Activated CD8-positive, alpha-beta T cell treated with anti-CD3 and anti-CD28 coated beads, Interleukin-2, amount 10 ng/mL, durations not matched to agents 7 days and 5 days (primary cell): ENCODE results near the gene DDX20. TPM values are rescaled to one million over a fixed set of nuclear protein-coding genes. Genes with fewer than 3 reads are reported as not detected.
"Not testable (repeated sequence)": the region's sequence is repeated elsewhere in the genome, so short reads cannot be mapped to it uniquely, and the experiment has no call there.

Experiments
- ATAC-seq: fragments of 150-1000 bp; cut with Tn5 transposase; one replicate; pipeline ENCODE4 v1.10.0; 2021; ENCODE audit warnings: moderate library complexity
- CTCF ChIA-PET: fragments of 350-600 bp; sonication (Branson Sonifier 250); formaldehyde crosslinking; loops from one replicate; lab custom pipeline; 2021; ENCODE audit warnings: antibody characterized with exemption; lab: Charles Lee
- POLR2A ChIA-PET: fragments of 350-600 bp; sonication (Branson Sonifier 250); formaldehyde crosslinking; loops from one replicate; lab custom pipeline; 2021; ENCODE audit warnings: antibody characterized with exemption; lab: Charles Lee
- DNase-seq: peaks from one replicate; pipeline ENCODE4 v3.0.0-alpha.2; 2020
- H3K27ac Mint-ChIP-seq: one replicate; pipeline ENCODE4 v1.8.0; 2021; ENCODE audit warnings: mild to moderate bottlenecking, mixed read lengths
- H3K27me3 Mint-ChIP-seq: one replicate; pipeline ENCODE4 v1.8.0; 2021; ENCODE audit warnings: low read depth, mixed read lengths
- H3K36me3 Mint-ChIP-seq: one replicate; pipeline ENCODE4 v1.8.0; 2021; ENCODE audit warnings: low read depth, mixed read lengths
- H3K4me1 Mint-ChIP-seq: one replicate; pipeline ENCODE4 v1.8.0; 2021; ENCODE audit warnings: low read depth, mixed read lengths
- H3K4me3 Mint-ChIP-seq: one replicate; pipeline ENCODE4 v1.8.0; 2021; ENCODE audit warnings: mild to moderate bottlenecking, mixed read lengths
- H3K9me3 Mint-ChIP-seq: one replicate; pipeline ENCODE4 v1.8.0; 2022; ENCODE audit warnings: mixed read lengths; ENCODE audit not compliant: insufficient read depth
- total RNA-seq, 2 experiments: library from RNA; stranded (reverse); gene quantifications; one replicate each; pipeline ENCODE4 v1.2.3, GENCODE V29; 2021

Gene DDX20
- total RNA-seq, 2 experiments from 2014 or later, result 18.1 to 18.9 TPM

DNA sequence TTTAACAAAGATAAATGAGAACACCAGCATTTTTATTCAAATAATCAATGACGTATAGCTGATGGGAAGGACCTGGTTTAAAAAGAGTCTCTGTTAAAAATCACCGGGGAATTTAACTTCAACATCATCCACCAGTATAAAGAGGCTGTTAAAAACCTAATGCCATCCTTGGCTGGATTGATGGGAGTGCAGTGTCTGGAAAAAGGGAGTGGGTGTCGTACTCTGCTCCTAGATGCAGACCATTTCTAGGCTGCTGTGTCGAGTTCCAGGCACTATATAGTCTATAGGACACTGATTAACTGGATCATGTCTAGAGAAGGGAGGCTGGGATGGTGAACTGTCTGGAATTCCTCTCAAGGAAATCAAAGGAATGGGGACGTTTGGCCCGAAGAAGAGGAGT is 36.1 kb downstream of the DDX20 start:
- CTCF ChIA-PET, result no interaction called here

DNA sequence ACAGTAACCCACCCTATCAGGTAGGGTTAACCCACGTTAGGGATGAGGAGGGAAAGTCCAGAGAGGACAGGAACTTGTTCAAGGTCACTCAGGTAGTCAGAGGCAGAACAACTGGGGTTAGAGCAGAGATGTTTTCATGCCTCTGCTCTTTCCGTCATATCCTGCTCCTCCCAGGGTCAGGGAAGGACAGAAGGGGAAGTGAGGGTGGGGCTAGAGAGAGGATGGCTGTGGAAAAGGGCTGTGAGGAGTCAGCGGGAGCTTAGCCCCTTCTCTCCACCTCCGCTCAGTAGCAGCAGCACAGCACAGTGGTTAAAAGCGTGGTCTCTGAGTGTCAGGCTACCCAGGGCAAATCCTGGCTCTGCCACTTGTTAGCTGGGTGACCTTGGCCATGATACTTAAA is 36.5 kb downstream of the DDX20 start:
- CTCF ChIA-PET, result no interaction called here
- H3K4me3 Mint-ChIP-seq, result no peak overlapping the region
- POLR2A ChIA-PET, result no interaction called here
- DNase-seq, result no peak
- peaks cover 24% of the 10 kb centered on the region for H3K27me3 Mint-ChIP-seq
- no peaks in the 10 kb centered on the region for H3K36me3 Mint-ChIP-seq
- H3K4me1 Mint-ChIP-seq, result no peaks in the 10 kb centered on the region
- H3K27ac Mint-ChIP-seq, result no peak overlapping the region
- no peak for ATAC-seq
- H3K9me3 Mint-ChIP-seq, result no peaks in the 10 kb centered on the region

More for the DNA sequence above, 36.1 kb downstream of the DDX20 start:
- Mint-ChIP-seq H3K4me1 (no peaks in the 10 kb centered on the region), H3K36me3 (no peaks in the 10 kb centered on the region), H3K27ac (no peak overlapping the region), H3K27me3 (peaks cover 25% of the 10 kb centered on the region), H3K4me3 (no peak overlapping the region), H3K9me3 (no peaks in the 10 kb centered on the region)
- DNase-seq (no peak), ATAC-seq (no peak)
- POLR2A ChIA-PET, result no interaction called here

DNA sequence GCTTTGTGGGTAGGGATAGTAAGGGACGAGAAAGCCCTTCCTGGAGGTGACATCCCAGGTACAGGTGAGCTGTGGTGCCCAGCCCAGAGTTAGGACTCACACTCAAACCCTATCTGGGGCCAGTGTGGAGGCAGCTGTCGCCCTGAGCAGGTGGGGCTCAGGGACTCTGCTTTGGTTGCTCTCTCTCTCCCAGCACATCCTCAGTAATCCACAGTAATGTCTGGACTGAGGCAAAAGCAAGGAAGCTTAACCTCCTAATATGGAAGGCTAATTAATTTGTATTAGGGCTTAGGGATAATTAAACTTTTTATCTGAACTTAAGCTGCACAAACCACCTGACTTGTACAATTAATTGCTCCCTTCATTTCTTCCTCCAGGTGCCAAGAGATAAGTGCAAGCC is 38.2 kb downstream of the DDX20 start:
- Mint-ChIP-seq H3K36me3 (no peaks in the 10 kb centered on the region), H3K4me1 (no peaks in the 10 kb centered on the region), H3K9me3 (no peaks in the 10 kb centered on the region), H3K4me3 (no peak overlapping the region), H3K27ac (no peak overlapping the region), H3K27me3 (peaks cover 21% of the 10 kb centered on the region)
- ATAC-seq, result no peak
- ChIA-PET CTCF (no interaction called here), POLR2A (no interaction called here)
- no peak for DNase-seq

DNA sequence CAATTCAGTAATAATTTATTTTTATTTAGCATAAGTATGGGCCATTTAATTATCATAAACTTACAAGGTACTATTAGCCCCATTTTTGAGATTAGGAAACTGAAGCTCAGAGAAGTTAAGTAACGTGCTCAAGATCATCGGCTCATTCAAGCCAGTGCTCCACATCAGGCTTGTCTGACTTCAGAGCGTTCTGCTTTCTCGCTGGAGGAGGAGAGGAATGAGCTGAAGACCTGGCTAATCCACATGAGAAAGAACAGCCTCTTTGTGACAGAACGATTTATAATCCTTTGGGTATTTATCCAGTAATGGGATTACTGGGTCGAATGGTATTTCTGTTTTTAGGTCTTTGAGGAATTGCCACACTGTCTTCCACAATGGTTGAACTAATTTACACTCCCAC is 39.7 kb downstream of the DDX20 start:
- no peak for DNase-seq
- Mint-ChIP-seq H3K27ac (no peak overlapping the region), H3K9me3 (no peaks in the 10 kb centered on the region), H3K4me1 (no peaks in the 10 kb centered on the region), H3K27me3 (peaks cover 18% of the 10 kb centered on the region), H3K36me3 (no peaks in the 10 kb centered on the region), H3K4me3 (no peak overlapping the region)
- POLR2A ChIA-PET, result no interaction called here
- no peak for ATAC-seq
- CTCF ChIA-PET, result no interaction called here

DNA sequence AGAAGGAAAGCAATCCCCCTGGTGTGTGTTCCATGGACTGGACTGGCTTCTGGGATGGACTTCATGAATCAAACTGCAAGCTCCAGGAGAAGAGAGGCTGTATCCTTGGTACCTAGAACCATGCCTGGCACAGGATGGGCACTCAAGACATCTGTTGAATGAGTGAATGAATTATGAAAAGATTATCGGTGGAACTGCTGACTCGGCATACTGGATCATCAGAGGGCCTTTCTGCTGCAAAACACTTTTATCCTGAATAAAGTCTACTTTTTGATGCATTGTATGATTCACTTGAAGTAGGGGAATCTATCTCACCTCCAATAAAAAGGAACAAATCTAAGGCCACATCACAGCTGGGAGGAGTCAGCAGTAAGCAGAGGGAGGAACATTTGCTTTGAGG is 42.9 kb downstream of the DDX20 start:
- no peak overlapping the region for H3K27ac Mint-ChIP-seq
- H3K4me3 Mint-ChIP-seq, result no peak overlapping the region
- ATAC-seq (no peak), DNase-seq (no peak)
- H3K27me3 Mint-ChIP-seq, result peaks cover 2% of the 10 kb centered on the region
- no peaks in the 10 kb centered on the region for H3K4me1 Mint-ChIP-seq
- H3K36me3 Mint-ChIP-seq, result no peaks in the 10 kb centered on the region
- H3K9me3 Mint-ChIP-seq, result no peaks in the 10 kb centered on the region
- POLR2A ChIA-PET, result no interaction called here
- CTCF ChIA-PET, result no interaction called here

DNA sequence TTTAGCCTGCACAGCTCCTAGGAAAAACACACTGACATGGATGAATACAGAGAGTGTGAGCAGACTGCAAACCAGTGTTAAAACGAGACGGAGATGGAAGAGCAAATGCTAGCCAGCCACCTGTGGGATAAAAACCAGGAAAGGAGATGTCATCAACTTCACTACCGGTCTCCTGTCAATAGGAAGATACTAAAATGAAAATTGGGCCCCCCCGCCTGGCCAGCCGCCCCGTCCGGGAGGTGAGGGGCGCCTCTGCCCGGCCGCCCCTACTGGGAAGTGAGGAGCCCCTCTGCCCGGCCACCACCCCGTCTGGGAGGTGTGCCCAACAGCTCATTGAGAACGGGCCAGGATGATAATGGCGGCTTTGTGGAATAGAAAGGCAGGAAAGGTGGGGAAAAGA is 44.0 kb downstream of the DDX20 start:
- POLR2A ChIA-PET, ATAC-seq, CTCF ChIA-PET, H3K27ac Mint-ChIP-seq, H3K36me3 Mint-ChIP-seq, H3K4me3 Mint-ChIP-seq, H3K4me1 Mint-ChIP-seq, H3K27me3 Mint-ChIP-seq, DNase-seq, H3K9me3 Mint-ChIP-seq: not testable (repeated sequence)

DNA sequence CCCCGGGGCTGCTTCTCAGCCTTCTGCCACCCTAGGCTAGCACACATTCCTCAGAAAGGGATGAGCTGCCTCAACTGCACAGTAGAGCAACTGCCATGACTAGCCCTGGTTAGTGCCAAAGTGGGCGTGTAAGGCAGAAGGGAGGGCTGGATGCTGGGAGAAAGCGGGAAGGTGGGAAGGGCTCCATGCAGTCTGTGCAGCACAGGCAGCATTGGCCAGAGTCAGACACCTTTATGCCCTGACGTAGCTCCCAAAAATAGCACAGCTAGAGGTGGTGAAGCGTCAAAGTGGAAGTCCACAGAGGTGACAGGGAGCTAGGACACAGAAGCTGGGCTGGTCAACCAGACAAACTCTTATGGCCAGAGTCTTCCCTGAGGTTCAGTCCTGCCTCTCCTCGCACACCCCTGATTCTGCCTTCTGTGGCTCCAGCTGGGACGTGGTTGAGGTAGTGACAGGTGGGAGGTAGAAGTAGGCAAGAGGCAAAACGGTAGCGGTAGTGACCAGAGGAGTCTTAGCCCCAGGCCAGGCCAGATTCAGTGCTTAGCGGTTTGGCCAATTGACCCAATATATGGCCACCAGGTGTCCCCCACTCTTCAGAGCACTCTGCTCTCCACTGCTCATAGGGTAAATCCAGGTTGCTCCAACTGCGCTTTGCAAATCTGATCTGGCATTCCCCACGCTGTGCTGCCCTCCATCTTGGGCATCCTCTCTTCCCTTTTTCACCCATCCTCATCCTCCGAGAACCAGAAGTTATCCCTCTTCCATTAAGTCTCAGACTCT is 45.6 kb downstream of the DDX20 start:
- Mint-ChIP-seq H3K27ac (no peak overlapping the region), H3K9me3 (no peaks in the 10 kb centered on the region), H3K36me3 (no peaks in the 10 kb centered on the region), H3K27me3 (peaks cover 2% of the 10 kb centered on the region), H3K4me3 (no peak overlapping the region), H3K4me1 (no peaks in the 10 kb centered on the region)
- no peak for DNase-seq
- no peak for ATAC-seq
- CTCF ChIA-PET, result no interaction called here
- POLR2A ChIA-PET, result no interaction called here

DNA sequence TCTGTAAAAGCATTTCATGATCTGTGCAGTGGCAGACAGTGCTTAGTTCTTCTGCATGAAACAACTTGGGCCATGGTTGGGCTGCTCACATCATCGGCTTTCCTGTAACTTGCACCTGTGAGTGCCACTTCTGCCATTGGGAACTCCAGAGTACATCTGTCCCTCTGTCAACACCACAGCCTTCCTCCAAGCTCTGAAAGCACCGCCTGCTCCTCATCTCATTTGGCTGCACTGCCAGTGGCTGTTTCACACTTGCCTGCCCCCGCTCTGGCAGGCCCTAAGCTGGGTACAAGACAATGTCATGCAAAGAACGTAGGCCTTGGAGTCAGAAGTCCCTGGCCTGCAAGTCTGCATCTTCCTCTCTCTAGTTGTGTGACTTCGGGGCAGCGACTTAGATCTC is 46.4 kb downstream of the DDX20 start:
- Mint-ChIP-seq H3K9me3 (no peaks in the 10 kb centered on the region), H3K36me3 (no peaks in the 10 kb centered on the region), H3K4me3 (no peak overlapping the region), H3K4me1 (no peaks in the 10 kb centered on the region), H3K27me3 (peaks cover 2% of the 10 kb centered on the region), H3K27ac (no peak overlapping the region)
- ATAC-seq (no peak), DNase-seq (no peak)
- ChIA-PET CTCF (no interaction called here), POLR2A (no interaction called here)

DNA sequence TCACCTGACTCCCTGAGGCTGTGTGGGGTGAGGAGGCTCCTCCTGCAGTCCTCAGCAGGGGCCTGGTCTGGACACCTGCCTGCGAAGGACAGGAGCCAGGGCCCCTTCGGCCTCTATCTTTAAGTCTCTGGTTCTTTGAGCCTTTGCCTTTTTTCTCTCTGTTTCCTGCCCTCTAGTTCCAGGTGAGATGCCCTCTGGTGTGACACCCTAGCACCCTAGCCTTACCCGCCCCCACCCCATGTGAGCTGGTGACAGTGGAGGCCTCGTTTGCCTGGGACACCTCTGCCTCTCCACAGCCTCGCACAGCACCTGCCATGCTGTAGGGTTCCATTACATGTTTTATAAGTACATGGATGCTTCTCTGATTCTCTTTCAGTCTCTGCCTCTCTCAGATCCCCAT is 47.3 kb downstream of the DDX20 start:
- CTCF ChIA-PET, result no interaction called here
- POLR2A ChIA-PET, result no interaction called here
- Mint-ChIP-seq H3K27ac (no peak overlapping the region), H3K36me3 (no peaks in the 10 kb centered on the region), H3K27me3 (peaks cover 2% of the 10 kb centered on the region), H3K4me1 (no peaks in the 10 kb centered on the region), H3K4me3 (no peak overlapping the region), H3K9me3 (no peaks in the 10 kb centered on the region)
- no peak for ATAC-seq
- DNase-seq, result no peak

DNA sequence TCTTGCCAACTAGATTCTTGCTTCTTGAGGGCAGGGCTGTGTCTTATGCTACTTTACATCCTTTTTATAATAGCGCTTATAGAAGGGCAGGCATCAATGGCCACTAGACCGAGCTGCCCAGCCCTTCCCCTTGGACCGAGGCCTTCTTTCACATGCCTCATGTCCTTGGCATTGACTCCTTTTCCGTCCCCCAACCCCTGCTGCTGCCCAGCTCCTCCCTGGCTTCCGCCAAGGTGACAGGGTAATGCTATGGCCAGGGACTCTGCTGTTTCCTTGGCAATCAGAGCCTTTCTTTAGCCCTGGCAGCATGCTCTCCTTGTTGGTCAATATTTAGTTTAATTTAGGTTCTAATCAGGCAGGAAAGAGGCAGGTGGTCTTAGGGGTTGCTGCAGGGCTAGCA is 48.2 kb downstream of the DDX20 start:
- Mint-ChIP-seq H3K9me3 (no peaks in the 10 kb centered on the region), H3K4me3 (no peak overlapping the region), H3K36me3 (no peaks in the 10 kb centered on the region), H3K27me3 (peaks cover 2% of the 10 kb centered on the region), H3K4me1 (no peaks in the 10 kb centered on the region), H3K27ac (no peak overlapping the region)
- ChIA-PET CTCF (no interaction called here), POLR2A (no interaction called here)
- DNase-seq (no peak), ATAC-seq (no peak)

DNA sequence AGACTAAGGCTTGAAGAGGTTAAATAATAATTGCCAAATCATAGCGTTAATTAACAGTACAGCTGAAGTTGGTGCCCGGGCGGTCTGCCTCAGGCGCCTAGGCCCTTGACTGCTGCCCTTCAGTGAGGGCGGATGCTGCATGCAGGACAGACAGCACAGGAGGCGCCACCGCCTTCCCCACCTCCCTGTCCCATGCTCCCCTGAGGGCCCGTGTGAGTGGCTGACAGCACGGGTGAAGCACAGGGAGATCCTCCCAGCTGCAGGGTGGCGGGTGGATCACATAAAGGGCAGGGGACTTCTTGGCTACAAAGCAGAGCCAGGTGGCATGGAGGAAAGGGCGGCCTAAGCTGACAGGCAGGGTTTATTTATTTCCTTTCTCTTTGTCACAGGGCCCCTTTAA is 49.1 kb downstream of the DDX20 start:
- H3K27ac Mint-ChIP-seq, result no peak overlapping the region
- no peaks in the 10 kb centered on the region for H3K27me3 Mint-ChIP-seq
- no peak for DNase-seq
- no peaks in the 10 kb centered on the region for H3K9me3 Mint-ChIP-seq
- ATAC-seq, result no peak
- no peak overlapping the region for H3K4me3 Mint-ChIP-seq
- H3K4me1 Mint-ChIP-seq, result no peaks in the 10 kb centered on the region
- CTCF ChIA-PET, result no interaction called here
- POLR2A ChIA-PET, result no interaction called here
- no peaks in the 10 kb centered on the region for H3K36me3 Mint-ChIP-seq

DNA sequence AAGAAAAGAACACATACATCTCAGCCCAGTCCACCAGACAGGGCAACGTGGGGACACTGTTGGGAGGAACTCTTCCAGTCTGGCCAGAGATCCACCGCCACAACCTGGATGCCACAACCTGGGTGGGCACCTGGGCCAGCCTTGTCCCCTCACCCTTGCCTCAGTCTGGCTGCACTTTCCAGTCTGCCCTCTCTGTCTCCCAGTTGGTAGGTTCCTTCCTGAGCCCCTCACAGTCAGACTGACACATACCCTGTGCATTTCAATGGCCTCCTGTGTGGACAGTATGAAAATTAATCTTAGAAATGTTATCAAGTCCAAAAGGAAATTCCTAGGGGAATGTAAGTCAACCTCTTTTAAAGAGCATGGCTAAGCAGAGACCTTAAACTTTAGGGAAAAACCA is 49.5 kb downstream of the DDX20 start:
- ATAC-seq (no peak), DNase-seq (no peak)
- H3K9me3 Mint-ChIP-seq, result no peaks in the 10 kb centered on the region
- no peaks in the 10 kb centered on the region for H3K4me1 Mint-ChIP-seq
- no peaks in the 10 kb centered on the region for H3K36me3 Mint-ChIP-seq
- POLR2A ChIA-PET, result no interaction called here
- no peak overlapping the region for H3K27ac Mint-ChIP-seq
- CTCF ChIA-PET, result no interaction called here
- no peaks in the 10 kb centered on the region for H3K27me3 Mint-ChIP-seq
- H3K4me3 Mint-ChIP-seq, result no peak overlapping the region

DNA sequence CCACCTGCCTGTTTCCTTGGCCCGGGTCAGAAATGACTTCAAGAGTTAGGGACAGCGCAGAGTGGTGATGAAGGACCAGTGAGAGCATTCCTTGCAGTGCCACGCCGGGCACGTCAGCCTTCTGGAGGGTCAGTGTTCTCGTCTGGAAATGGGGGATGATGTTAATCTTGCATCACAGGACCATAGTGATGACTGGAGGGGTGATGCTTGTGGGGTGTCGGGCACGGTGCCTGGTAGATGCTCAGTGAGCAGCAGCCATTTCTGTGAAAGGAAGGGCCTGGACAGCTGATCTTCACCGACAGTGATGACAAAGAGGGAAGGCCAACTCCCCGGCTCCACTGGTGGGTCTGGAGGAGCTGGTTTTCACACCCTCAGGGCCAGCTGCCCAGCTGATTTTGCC is 56.2 kb downstream of the DDX20 start:
- Mint-ChIP-seq H3K27me3 (no peaks in the 10 kb centered on the region), H3K36me3 (no peaks in the 10 kb centered on the region), H3K9me3 (no peaks in the 10 kb centered on the region), H3K27ac (no peak overlapping the region), H3K4me1 (no peaks in the 10 kb centered on the region), H3K4me3 (no peak overlapping the region)
- DNase-seq, result no peak
- POLR2A ChIA-PET, result no interaction called here
- ATAC-seq, result no peak
- CTCF ChIA-PET, result no interaction called here
